NT2/D1 (cell line): ENCODE results near the gene CALB2.

Experiments
- DNase-seq: peaks from one replicate; pipeline ENCODE4 v3.0.0-alpha.2; 2011; ENCODE audit warnings: low read depth, low spot score
- H3K27me3 ChIP-seq: 2 replicates; pipeline ENCODE4 v1.6.0; 2011; ENCODE audit warnings: mild to moderate bottlenecking; ENCODE audit not compliant: insufficient read length, insufficient read depth
- H3K36me3 ChIP-seq: 2 replicates; pipeline ENCODE4 v1.6.1; 2011; ENCODE audit warnings: mild to moderate bottlenecking, low read length, mixed read lengths; ENCODE audit not compliant: insufficient read depth, insufficient read length
- H3K4me1 ChIP-seq: 2 replicates; pipeline ENCODE4 v1.5.1; 2011; ENCODE audit not compliant: insufficient read depth, insufficient read length
- H3K4me3 ChIP-seq: 2 replicates; pipeline ENCODE4 v1.5.1; 2011; ENCODE audit warnings: low read depth; ENCODE audit not compliant: insufficient read length
- H3K9ac ChIP-seq: 2 replicates; pipeline ENCODE4 v1.6.0; 2011; ENCODE audit warnings: low read depth; ENCODE audit not compliant: insufficient read length
- H3K9me3 ChIP-seq: 2 replicates; pipeline ENCODE4 v1.5.1; 2011; ENCODE audit warnings: mild to moderate bottlenecking, low read length; ENCODE audit not compliant: insufficient read depth
- SUZ12 ChIP-seq: IDR thresholded peaks from 2 replicates; pipeline ENCODE4 v1.6.1; 2011; ENCODE audit not compliant: insufficient read length, insufficient read depth; ENCODE audit errors: extremely low read depth
- YY1 ChIP-seq: IDR thresholded peaks from 2 replicates; pipeline ENCODE4 v1.6.1; 2011; ENCODE audit not compliant: insufficient read length, insufficient read depth
- ZNF274 ChIP-seq: IDR thresholded peaks from 2 replicates; pipeline ENCODE4 v1.6.1; 2011; ENCODE audit warnings: mild to moderate bottlenecking, low read depth, low read length

The CALB2 gene

DNA sequence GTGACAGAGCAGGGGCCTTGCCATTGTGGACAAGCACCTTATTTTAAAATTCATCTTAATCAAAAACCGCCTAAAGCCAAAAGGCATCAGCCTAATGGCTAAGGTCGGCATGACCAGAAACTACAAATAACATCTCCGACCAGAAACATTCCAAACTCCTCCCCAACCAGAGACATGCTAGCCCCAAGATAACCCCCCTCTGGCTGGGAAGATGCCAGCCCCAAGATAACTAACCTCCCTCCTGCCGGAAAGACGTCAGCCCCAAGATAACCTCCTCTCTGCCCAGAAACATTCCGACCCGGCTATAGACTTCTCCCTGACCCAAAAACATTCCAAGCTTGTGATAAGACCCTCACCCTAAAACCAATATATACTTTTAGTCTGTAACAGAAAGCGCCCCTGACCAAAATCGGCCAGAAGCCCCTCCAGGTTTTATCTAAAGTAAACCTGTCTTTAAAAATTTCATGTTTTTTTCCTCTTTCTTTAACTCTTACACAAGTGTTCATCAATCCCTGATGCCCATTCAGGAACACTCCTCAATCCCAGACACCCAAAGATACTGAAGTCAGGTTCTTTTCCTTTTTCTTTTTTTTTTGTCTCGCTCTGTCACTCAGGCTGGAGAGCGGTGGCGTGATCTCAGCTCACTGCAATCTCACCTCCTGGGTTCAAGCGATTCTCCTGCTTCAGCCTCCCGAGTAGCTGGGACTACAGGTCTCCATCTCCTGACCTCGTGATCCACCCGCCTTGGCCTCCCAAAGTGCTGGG is 50.7 kb downstream of the CALB2 start:
- TF ChIP-seq SUZ12: no peak
- no peak for TF ChIP-seq ZNF274
- no peak for TF ChIP-seq YY1
- Histone ChIP-seq H3K9ac (no peak overlapping the region), H3K4me1 (peaks cover 5% of the 10 kb centered on the region), H3K9me3 (peaks cover 10% of the 10 kb centered on the region), H3K36me3 (no peaks in the 10 kb centered on the region), H3K4me3 (no peak overlapping the region), H3K27me3 (no peaks in the 10 kb centered on the region)
- no peak for DNase-seq

DNA sequence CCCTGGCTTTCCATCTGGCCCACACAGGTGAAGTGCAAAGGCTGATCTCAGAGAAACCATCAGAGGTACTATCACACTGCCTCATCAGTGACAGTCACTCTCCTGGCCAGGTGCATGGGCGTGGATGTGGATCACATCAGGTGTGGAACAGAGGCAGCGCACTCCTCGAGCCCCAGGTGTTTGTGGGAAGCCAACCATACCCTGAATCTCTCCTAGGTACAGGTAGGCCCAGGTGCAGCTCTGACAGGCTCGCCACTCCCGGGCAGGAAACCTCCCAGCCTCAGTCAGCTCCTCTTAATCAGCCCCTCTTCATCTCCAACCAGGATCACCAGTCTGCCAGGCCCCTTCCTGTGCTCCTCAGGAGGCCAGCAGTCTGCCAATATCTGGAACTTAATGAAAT is 51.6 kb downstream of the CALB2 start:
- no peak for TF ChIP-seq ZNF274
- no peak for TF ChIP-seq SUZ12
- TF ChIP-seq YY1: no peak
- no peak overlapping the region for H3K9ac ChIP-seq
- no peak for DNase-seq
- no peak overlapping the region for H3K4me3 ChIP-seq
- no peaks in the 10 kb centered on the region for H3K27me3 ChIP-seq
- H3K9me3 ChIP-seq: peaks cover under 1% of the 10 kb centered on the region; the same call in 1 of the 2 replicates
- peaks cover 5% of the 10 kb centered on the region for H3K4me1 ChIP-seq
- H3K36me3 ChIP-seq: no peaks in the 10 kb centered on the region

DNA sequence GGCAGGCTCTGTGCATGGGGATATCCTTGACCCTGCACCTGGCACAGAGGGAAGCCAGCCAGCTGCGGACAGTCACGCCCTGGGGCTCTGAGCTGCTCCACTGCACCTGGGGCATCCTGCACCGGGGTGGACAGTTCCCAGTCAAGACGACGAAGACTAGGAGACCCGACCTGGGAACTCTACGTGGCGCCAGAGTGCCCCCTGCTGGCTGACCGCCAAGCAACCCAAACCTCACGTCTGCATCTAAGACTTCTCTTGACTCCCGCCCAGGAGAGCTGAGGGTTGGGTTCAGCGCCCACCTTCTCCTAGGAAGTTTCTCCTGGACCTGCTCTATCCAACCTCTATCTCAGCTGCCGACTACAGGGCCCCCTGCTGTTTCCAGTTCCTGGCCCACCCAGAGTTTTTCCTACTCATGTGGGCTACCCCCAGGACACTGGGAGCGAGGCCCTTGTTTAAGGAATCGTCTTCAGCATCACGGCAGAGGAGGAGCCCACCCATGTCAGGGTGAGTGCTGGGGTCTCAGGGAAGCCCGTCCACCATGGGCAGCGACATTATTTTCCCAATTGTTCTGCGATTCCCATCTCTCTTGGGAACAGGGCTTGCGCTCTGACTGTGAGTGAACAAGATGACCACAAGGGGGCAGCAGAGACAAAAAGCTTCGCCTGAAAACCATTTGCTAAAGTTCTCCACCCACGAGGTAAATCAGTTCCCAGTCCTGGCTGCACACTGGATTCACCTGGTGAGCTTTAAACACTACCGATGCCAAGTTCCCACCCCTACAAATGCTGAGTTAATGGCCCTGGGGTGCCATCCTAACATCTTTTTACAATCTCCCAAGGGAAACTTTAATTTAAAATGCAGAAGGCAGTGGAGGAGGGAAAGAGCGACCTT is 54.0 kb downstream of the CALB2 start:
- TF ChIP-seq SUZ12 (no peak), YY1 (no peak), ZNF274 (no peak)
- Histone ChIP-seq H3K9me3 (no peaks in the 10 kb centered on the region), H3K4me3 (peak overlapping the region; percentile 24), H3K4me1 (peaks cover 5% of the 10 kb centered on the region), H3K27me3 (no peaks in the 10 kb centered on the region), H3K36me3 (no peaks in the 10 kb centered on the region), H3K9ac (peak overlapping the region; percentile 62)
- DNase-seq: peak; percentile 75

DNA sequence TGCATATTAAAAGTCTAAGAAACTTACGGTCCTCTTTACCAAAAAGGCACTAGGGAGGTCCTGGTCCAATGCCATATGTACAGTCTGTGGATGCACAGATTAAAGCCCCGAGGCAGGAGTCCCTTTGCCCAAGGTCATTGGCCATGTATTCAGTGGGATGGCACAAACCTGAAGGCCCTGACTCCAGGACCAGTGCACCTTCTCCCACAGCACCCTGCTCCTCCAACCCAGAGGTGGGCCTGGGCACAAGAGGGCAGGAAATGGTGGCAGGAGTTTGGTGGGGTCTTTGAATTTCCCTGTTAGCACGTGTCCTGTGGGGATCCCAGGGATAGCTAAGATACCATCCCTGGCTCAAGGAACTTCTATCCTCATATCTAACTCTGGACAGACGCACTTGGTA is 54.8 kb downstream of the CALB2 start:
- no peaks in the 10 kb centered on the region for H3K9me3 ChIP-seq
- DNase-seq: no peak
- H3K4me3 ChIP-seq: no peak overlapping the region
- H3K9ac ChIP-seq: no peak overlapping the region
- no peaks in the 10 kb centered on the region for H3K27me3 ChIP-seq
- no peaks in the 10 kb centered on the region for H3K36me3 ChIP-seq
- TF ChIP-seq YY1: no peak
- TF ChIP-seq ZNF274: no peak
- TF ChIP-seq SUZ12: no peak
- H3K4me1 ChIP-seq: peaks cover 5% of the 10 kb centered on the region

DNA sequence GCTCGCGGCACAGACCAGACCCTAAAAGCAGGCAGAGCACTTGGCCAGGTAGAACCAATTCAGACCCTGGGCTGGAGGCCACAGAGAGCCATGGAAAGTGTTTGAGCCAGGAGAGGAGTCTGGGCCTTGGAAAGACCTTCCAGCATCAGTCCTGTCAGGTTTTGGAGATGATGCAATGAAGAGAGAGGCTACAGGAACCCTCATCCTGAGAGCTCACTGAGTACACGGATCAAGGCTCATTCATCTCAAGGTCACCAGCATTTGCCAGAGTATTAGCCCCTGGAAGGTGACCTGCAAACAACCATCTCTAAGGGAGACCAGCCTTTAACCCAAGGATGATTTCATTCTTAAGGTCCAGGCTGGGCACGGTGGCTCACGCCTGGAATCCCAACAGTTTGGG is 55.5 kb downstream of the CALB2 start:
- Histone ChIP-seq H3K36me3 (no peaks in the 10 kb centered on the region), H3K27me3 (no peaks in the 10 kb centered on the region), H3K4me1 (peaks cover 5% of the 10 kb centered on the region), H3K9me3 (no peaks in the 10 kb centered on the region), H3K4me3 (no peak overlapping the region), H3K9ac (no peak overlapping the region)
- TF ChIP-seq SUZ12: no peak
- no peak for DNase-seq

DNA sequence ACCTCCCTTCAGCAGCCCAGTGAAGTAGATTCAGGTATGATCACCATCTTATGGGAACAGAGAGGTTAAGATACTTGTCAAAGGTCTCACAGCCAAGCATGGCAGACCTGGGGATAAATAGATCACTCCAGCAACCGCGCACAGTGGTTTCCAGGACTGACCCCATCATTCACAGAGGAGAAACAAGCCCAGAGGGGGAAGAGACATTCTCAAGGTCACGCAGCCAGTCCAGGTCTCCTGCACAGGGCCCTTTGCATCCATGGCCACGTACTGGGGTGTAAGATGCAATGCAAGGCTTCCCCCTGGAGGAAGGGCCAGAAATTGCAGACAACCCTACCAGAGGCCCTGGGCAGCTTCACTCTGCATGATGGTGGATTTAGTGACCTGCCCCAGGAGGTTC is 63.4 kb downstream of the CALB2 start:
- Histone ChIP-seq H3K4me3 (no peak overlapping the region), H3K27me3 (peaks cover 24% of the 10 kb centered on the region), H3K36me3 (no peaks in the 10 kb centered on the region), H3K9me3 (no peaks in the 10 kb centered on the region), H3K9ac (no peak overlapping the region), H3K4me1 (no peaks in the 10 kb centered on the region)
- TF ChIP-seq SUZ12: no peak
- TF ChIP-seq ZNF274: no peak
- no peak for TF ChIP-seq YY1
- no peak for DNase-seq

DNA sequence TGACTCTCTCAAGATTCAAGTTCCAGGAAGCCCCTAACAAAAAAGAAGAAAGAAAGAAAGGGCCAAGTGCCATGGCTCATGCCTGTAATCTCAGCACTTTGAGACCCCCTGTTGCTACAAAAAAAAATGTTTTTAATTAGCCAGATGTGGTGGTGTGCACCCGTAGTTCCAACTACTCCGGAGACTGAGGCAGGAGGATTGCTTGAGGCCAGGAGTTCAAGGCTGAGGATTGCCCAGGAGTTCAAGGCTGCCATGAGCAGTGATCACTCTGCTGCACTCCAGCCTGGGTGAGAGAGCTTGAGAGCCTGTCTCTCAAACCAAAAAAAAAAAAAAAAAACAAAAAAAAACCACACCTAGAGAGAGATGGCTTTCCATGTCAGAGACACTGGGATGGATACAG is 64.5 kb downstream of the CALB2 start:
- Histone ChIP-seq H3K9ac (no peak overlapping the region), H3K36me3 (no peaks in the 10 kb centered on the region), H3K4me3 (no peak overlapping the region), H3K4me1 (no peaks in the 10 kb centered on the region), H3K9me3 (no peaks in the 10 kb centered on the region), H3K27me3 (peaks cover 24% of the 10 kb centered on the region)
- DNase-seq: no peak
- TF ChIP-seq ZNF274 (no peak), YY1 (no peak), SUZ12 (no peak)
